ENCODE results near the gene FUT1. TPM values are rescaled to one million over a fixed set of nuclear protein-coding genes. Genes with fewer than 3 reads are reported as not detected.

Gene FUT1
- total RNA-seq, 1 experiment from 2014 or later: 14.1 TPM

- Histone ChIP-seq H3K4me2 (ENCODE audit: low read length) (no peak overlapping the region), H2AFZ (ENCODE audit: low read depth, low read length, poor library complexity, severe bottlenecking) (no peak overlapping the region), H3K4me3 (replicated peaks in 1 of 2; ENCODE audit: low read depth in 1 of 2, low read length in 2 of 2) (no peak overlapping the region), H3K36me3 (ENCODE audit: control insufficient read depth in 1 of 2, insufficient read depth in 2 of 2, low read length in 2 of 2) (no peaks in the 10 kb centered on the region), H3K27me3 (ENCODE audit: insufficient read depth, low read length) (no peaks in the 10 kb centered on the region), H3K9me2 (ENCODE audit: insufficient read depth) (no peaks in the 10 kb centered on the region), H3K9me3 (ENCODE audit: control insufficient read depth in 1 of 2, insufficient read depth in 1 of 2, low read depth in 1 of 2, low read length in 2 of 2) (no peaks in the 10 kb centered on the region), H3K4me1 (ENCODE audit: control insufficient read depth in 1 of 2, insufficient read depth in 2 of 2, low read length in 2 of 2) (peaks cover 0 to 11% of the 10 kb centered on the region in 2 experiments; a peak in 1 of 4 replicates), H4K20me1 (ENCODE audit: insufficient read depth) (no peaks in the 10 kb centered on the region), H3K27ac (ENCODE audit: low read depth, low read length) (no peak overlapping the region), H3K79me2 (ENCODE audit: insufficient read depth, low read length) (no peaks in the 10 kb centered on the region), H3K9ac (ENCODE audit: low read length) (no peak overlapping the region)
- DNase-seq (ENCODE audit: low read depth, low spot score) (no peak), ATAC-seq (no peak)
- CTCF ChIA-PET: interaction anchor here (1.4 kb wide), 1 partner anchor 197 kb away, joined by 4 read pairs; the partner anchor contains the start of genes GYS1 and RUVBL2
- TF ChIP-seq CTCF (IDR thresholded peaks at IDR 0.05 in 2 of 3, conservative IDR thresholded peaks at IDR 0.05 in 1 of 3; ENCODE audit: borderline replicate concordance in 1 of 3, insufficient read depth in 1 of 3, low read depth in 2 of 3, low read length in 2 of 3) (no peak), TCF7L2 (IDR thresholded peaks at IDR 0.05; ENCODE audit: borderline replicate concordance, extremely low read depth, insufficient read depth, insufficient read length) (no peak), YY1 (IDR thresholded peaks at IDR 0.05; ENCODE audit: extremely low read depth, insufficient replicate concordance, low read depth, low read length) (no peak), EZH2phosphoT487 (IDR thresholded peaks at IDR 0.05; ENCODE audit: borderline replicate concordance) (no peak), ELF1 (IDR thresholded peaks at IDR 0.05; ENCODE audit: borderline replicate concordance, low read depth) (no peak), MAX (IDR thresholded peaks at IDR 0.05) (no peak), CBX3 (IDR thresholded peaks at IDR 0.05; ENCODE audit: low read depth) (no peak), ZBTB33 (IDR thresholded peaks at IDR 0.05; ENCODE audit: extremely low read depth, insufficient replicate concordance, low read length) (no peak), POLR2A (IDR thresholded peaks at IDR 0.05; ENCODE audit: borderline replicate concordance, extremely low read depth, insufficient read depth, insufficient read length) (no peak), EZH2 (IDR thresholded peaks at IDR 0.05) (no peak), ZNF274 (IDR thresholded peaks at IDR 0.05; ENCODE audit: low read depth, low read length) (no peak), REST (IDR thresholded peaks at IDR 0.05; ENCODE audit: low read depth) (no peak), FOSL1 (IDR thresholded peaks at IDR 0.05; ENCODE audit: low read depth) (no peak), ATF3 (IDR thresholded peaks at IDR 0.05) (no peak), SRF (IDR thresholded peaks at IDR 0.05; ENCODE audit: low read depth) (no peak), ZFX (IDR thresholded peaks at IDR 0.05) (no peak)
- intact Hi-C loops (cut with micrococcal nuclease): no loop called here
- POLR2A ChIA-PET: no interaction called here
- BruUV-seq (replicated peaks): no TSS peak
- RAD21 ChIA-PET (ENCODE audit: low non-redundant PET in 1 of 2, low total read pairs in 2 of 2, uncharacterized antibody in 2 of 2, unreplicated experiment in 2 of 2): no interaction called here
These were observed 44.7 kb upstream of the FUT1 start for GRCh38 chr19:48797103-48797502.

Data from HCT116 (cell line).